ENCODE measurements around the gene HDHD2. TPM values are rescaled to one million over a fixed set of nuclear protein-coding genes. Genes with fewer than 3 reads are reported as not detected.

The HDHD2 gene
- total and polyA plus RNA-seq, 2 of the 13 experiments (the other 11 are each of a cell fraction or from before 2014, with no cell fraction given): 10.2 to 34.7 TPM

DNA sequence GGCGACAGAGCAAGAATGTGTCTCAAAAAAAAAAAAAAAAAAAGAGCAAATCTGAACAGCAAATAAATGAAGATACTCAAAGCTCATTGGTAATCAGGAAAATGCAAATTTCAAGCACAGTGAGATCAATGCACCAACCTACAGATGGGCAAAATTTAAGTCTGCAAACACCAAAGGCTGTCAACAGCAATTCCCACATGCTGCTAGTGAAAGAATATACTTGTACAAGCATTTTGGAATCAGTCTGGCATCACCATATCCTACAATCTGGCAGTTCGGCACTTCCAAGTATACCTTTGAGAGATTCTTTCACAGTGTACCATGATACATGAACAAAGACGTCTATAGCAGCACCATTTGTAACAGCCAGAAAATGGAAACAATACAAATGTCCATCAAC is 4.1 kb downstream of the HDHD2 start:
- ATAC-seq (no peak), FAIRE-seq (no peak), DNase-seq (ENCODE audit: low spot score) (no peak)
- Histone ChIP-seq H3K27me3 (ENCODE audit: control insufficient read depth in 1 of 2, insufficient read depth in 2 of 2, low read length in 2 of 2) (no peaks in the 10 kb centered on the region; a peak in 1 of 5 replicates), H3K27ac (ENCODE audit: extremely low read length, insufficient read depth, low read length) (no peak overlapping the region), H3K4me2 (ENCODE audit: low read depth, low read length) (no peak overlapping the region), H3K4me3 (replicated peaks in 1 of 3; ENCODE audit: insufficient read depth in 1 of 3, low read depth in 2 of 3, low read length in 3 of 3) (no peak overlapping the region), H3K79me2 (ENCODE audit: insufficient read depth, low read length) (peaks cover 68% of the 10 kb centered on the region), H2AFZ (ENCODE audit: low read length) (no peak overlapping the region), H3K4me1 (ENCODE audit: insufficient read depth, low read length) (peaks cover 42% of the 10 kb centered on the region), H3K36me3 (replicated peaks in 1 of 2; ENCODE audit: control insufficient read depth in 1 of 2, insufficient read depth in 2 of 2, low read length in 2 of 2) (peaks cover 2 to 3% of the 10 kb centered on the region in 2 experiments; a peak in 1 of 5 replicates), H4K20me1 (ENCODE audit: insufficient read depth, low read length) (no peaks in the 10 kb centered on the region; the same call in 1 of the 2 replicates), H3K9ac (ENCODE audit: insufficient read depth, low read depth, low read length) (no peak overlapping the region), H3K9me3 (ENCODE audit: low read length) (no peaks in the 10 kb centered on the region)
- intact Hi-C loops (cut with micrococcal nuclease; ENCODE audit: unreplicated experiment): no loop called here
- WGBS (ENCODE audit: low lambda C conversion rate): 97% methylated on average over 3 of the region's 3 CpGs
- CTCF ChIA-PET (ENCODE audit: low intra/inter-chr PET ratio, low total read pairs): no interaction called here
- POLR2A ChIA-PET: no interaction called here
- in situ Hi-C loops (cut with HindIII; ENCODE audit: extremely low pct_ligation_motif_present, low pct_unique_long_range_greater_than_20kb): no loop called here
- BruUV-seq (replicated peaks): no TSS peak
- TF ChIP-seq, protein P1, sequence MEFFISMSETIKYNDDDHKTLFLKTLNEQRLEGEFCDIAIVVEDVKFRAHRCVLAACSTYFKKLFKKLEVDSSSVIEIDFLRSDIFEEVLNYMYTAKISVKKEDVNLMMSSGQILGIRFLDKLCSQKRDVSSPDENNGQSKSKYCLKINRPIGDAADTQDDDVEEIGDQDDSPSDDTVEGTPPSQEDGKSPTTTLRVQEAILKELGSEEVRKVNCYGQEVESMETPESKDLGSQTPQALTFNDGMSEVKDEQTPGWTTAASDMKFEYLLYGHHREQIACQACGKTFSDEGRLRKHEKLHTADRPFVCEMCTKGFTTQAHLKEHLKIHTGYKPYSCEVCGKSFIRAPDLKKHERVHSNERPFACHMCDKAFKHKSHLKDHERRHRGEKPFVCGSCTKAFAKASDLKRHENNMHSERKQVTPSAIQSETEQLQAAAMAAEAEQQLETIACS (CRISPR knock-in tag; IDR thresholded peaks at IDR 0.05): no peak
- no peak for TF ChIP-seq GABPA (IDR thresholded peaks at IDR 0.05; ENCODE audit: low read depth, low read length)
- TF ChIP-seq GABPA (CRISPR knock-in tag; IDR thresholded peaks at IDR 0.05; ENCODE audit: low read depth): no peak
- TF ChIP-seq, protein P2, sequence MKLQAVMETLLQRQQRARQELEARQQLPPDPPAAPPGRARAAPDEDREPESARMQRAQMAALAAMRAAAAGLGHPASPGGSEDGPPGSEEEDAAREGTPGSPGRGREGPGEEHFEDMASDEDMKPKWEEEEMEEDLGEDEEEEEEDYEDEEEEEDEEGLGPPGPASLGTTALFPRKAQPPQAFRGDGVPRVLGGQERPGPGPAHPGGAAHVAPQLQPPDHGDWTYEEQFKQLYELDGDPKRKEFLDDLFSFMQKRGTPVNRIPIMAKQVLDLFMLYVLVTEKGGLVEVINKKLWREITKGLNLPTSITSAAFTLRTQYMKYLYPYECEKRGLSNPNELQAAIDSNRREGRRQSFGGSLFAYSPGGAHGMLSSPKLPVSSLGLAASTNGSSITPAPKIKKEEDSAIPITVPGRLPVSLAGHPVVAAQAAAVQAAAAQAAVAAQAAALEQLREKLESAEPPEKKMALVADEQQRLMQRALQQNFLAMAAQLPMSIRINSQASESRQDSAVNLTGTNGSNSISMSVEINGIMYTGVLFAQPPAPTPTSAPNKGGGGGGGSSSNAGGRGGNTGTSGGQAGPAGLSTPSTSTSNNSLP (IDR thresholded peaks at IDR 0.05; ENCODE audit: low read depth, low read length): no peak
- TF ChIP-seq ZNF737 (CRISPR knock-in tag; IDR thresholded peaks at IDR 0.05; ENCODE audit: borderline replicate concordance): no peak
- TF ChIP-seq, protein P3, sequence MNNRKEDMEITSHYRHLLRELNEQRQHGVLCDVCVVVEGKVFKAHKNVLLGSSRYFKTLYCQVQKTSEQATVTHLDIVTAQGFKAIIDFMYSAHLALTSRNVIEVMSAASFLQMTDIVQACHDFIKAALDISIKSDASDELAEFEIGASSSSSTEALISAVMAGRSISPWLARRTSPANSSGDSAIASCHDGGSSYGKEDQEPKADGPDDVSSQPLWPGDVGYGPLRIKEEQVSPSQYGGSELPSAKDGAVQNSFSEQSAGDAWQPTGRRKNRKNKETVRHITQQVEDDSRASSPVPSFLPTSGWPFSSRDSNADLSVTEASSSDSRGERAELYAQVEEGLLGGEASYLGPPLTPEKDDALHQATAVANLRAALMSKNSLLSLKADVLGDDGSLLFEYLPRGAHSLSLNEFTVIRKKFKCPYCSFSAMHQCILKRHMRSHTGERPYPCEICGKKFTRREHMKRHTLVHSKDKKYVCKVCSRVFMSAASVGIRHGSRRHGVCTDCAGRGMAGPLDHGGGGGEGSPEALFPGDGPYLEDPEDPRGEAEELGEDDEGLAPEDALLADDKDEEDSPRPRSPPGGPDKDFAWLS (CRISPR knock-in tag; IDR thresholded peaks at IDR 0.05; ENCODE audit: borderline replicate concordance): no peak
- TF ChIP-seq KLF9 (CRISPR knock-in tag; IDR thresholded peaks at IDR 0.05; ENCODE audit: low read depth): no peak
- no peak for TF ChIP-seq MED1 (CRISPR knock-in tag; IDR thresholded peaks at IDR 0.05)
- no peak for TF ChIP-seq ZNF460 (CRISPR knock-in tag; IDR thresholded peaks at IDR 0.05; ENCODE audit: borderline replicate concordance)
